DMS 273 (cell line): ENCODE results near the gene SLC35G6.
A peak's percentile ranks its signal among the peaks of the same experiment; 100 is the strongest.

Source experiments
- DNase-seq: peaks from one replicate; lab custom pipeline; 2025; ENCODE audit not compliant: unreplicated experiment; lab: John Stamatoyannopoulos, UW

SLC35G6 gene

DNA sequence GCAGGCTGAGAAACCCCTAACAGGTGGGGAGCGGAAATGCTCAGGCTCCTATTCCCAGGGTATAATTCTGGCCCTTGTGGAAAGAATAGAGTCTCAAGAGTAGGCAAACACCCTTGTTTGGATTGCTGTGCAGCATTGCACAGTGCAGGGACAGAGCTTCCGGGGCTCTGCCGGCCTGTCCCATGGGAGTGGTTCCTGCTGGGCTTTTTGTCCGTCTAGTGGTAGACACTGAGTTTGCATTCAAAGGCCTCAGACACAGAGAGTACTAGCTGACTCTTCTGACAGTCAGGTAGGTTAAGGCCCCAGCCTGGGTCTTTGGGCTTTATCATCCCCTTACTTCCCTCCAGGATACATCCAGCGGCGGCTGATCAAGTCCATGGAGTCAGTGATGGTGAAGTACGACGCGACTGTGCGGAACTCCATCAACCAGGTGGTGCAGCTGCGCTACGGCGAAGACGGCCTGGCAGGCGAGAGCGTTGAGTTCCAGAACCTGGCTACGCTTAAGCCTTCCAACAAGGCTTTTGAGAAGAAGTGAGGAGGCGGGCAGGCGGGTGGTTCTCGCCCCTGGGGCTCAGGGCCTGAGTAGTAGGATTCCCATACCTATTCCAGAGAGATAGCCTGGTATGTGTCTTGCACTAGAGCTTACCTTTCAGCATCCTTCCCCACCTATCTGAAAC is 21.1 kb downstream of the SLC35G6 start:
- DNase-seq = no peak

DNA sequence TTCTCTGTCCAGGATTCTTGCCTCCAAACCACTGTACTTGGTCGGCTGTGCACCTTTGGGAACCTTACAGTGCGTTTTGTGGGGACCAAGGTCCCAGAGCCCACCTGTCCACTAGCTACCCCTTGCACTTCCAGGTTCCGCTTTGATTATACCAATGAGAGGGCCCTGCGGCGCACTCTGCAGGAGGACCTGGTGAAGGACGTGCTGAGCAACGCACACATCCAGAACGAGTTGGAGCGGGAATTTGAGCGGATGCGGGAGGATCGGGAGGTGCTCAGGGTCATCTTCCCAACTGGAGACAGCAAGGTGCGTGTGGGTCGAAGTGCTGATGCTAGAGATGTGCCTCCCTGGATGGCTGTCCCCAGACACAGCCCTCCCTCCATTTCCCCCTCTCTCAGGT is 21.7 kb downstream of the SLC35G6 start:
- peak; percentile 28 for DNase-seq

DNA sequence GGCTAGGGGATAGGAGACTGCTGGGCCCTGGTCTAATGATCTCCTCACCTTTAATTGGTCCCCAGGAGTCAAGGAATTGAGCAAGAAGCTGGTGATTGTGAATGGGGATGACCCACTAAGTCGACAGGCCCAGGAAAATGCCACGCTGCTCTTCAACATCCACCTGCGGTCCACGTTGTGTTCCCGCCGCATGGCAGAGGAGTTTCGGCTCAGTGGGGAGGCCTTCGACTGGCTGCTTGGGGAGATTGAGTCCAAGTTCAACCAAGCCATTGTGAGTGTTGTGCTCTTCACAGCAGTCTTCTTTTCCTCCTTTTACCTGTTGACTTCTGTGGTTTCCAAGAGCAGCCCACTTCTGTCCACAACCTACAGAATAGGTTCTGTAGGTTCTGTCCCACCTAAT is 22.3 kb downstream of the SLC35G6 start:
- no peak for DNase-seq

DNA sequence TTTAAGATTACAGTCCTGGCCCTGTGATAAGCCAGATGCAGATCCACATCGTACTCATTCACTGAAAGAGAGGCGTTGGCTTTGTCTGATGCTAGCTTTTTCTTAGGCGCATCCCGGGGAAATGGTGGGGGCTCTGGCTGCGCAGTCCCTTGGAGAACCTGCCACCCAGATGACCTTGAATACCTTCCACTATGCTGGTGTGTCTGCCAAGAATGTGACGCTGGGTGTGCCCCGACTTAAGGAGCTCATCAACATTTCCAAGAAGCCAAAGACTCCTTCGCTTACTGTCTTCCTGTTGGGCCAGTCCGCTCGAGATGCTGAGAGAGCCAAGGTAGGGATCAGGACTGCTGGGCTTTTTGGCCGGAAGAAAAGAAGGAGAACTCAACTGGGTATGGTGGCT is 26.9 kb downstream of the SLC35G6 start:
- DNase-seq = no peak

DNA sequence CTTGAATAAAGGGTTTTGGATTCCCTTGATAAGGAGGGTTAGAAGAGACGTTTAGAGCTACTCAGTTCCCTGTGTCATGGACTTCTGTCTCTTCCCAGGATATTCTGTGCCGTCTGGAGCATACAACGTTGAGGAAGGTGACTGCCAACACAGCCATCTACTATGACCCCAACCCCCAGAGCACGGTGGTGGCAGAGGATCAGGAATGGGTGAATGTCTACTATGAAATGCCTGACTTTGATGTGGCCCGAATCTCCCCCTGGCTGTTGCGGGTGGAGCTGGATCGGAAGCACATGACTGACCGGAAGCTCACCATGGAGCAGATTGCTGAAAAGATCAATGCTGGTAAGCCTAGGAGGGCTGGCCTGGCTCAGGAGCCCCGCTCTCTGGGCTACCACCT is 27.6 kb downstream of the SLC35G6 start:
- no peak for DNase-seq

DNA sequence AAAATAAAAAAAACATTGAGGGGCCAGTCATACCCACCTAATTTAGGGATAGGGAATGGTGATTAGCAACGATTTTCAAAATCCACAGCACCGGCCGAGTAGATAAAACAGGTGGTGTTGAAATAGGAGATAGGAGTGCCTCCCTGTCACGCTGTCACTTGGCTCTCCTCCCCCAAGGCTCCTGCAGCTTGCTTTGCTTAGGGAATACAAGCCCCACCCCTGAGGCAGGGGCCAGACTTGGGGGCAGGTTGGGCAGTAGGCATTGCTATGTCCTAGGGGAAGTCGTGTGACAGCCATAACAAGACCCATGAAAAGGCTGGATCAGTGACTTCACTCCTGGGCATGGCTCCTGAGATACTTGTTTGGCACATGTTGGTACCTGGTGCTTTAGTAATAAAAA is 28.7 kb downstream of the SLC35G6 start:
- no peak for DNase-seq

DNA sequence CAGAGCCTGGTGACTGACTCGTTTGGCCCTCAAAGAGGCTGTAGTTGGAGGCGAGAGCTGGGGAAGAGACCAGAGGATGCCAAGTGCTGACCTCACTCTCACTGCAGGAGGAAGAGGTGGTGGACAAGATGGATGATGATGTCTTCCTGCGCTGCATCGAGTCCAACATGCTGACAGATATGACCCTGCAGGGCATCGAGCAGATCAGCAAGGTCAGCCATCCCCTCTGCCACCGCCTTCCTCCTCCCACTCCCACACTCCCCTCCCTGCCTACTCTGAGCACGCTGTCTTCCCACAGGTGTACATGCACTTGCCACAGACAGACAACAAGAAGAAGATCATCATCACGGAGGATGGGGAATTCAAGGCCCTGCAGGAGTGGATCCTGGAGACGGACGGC is 29.9 kb downstream of the SLC35G6 start:
- no peak for DNase-seq

DNA sequence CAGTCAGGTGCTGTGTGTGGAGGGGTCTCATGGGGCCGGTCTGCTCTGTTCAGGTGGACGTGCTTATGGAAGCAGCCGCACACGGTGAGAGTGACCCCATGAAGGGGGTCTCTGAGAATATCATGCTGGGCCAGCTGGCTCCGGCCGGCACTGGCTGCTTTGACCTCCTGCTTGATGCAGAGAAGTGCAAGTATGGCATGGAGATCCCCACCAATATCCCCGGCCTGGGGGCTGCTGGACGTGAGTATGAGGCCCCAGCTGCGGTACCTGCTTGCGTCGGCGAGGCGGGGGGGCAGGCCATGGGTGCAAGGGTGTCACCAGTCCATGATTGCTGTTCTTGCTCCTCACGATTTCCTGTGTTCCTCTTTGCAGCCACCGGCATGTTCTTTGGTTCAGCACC is 30.9 kb downstream of the SLC35G6 start:
- DNase-seq = no peak

DNA sequence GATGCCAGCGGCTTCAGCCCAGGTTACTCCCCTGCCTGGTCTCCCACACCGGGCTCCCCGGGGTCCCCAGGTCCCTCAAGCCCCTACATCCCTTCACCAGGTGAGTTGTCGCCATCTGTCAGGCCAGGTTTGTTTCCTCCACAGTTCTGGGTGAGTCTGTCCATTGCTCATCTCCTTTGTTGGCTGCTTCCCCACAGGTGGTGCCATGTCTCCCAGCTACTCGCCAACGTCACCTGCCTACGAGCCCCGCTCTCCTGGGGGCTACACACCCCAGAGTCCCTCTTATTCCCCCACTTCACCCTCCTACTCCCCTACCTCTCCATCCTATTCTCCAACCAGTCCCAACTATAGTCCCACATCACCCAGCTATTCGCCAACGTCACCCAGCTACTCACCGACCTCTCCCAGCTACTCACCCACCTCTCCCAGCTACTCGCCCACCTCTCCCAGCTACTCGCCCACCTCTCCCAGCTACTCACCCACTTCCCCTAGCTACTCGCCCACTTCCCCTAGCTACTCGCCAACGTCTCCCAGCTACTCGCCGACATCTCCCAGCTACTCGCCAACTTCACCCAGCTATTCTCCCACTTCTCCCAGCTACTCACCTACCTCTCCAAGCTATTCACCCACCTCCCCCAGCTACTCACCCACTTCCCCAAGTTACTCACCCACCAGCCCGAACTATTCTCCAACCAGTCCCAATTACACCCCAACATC is 31.7 kb downstream of the SLC35G6 start:
- DNase-seq = no peak

DNA sequence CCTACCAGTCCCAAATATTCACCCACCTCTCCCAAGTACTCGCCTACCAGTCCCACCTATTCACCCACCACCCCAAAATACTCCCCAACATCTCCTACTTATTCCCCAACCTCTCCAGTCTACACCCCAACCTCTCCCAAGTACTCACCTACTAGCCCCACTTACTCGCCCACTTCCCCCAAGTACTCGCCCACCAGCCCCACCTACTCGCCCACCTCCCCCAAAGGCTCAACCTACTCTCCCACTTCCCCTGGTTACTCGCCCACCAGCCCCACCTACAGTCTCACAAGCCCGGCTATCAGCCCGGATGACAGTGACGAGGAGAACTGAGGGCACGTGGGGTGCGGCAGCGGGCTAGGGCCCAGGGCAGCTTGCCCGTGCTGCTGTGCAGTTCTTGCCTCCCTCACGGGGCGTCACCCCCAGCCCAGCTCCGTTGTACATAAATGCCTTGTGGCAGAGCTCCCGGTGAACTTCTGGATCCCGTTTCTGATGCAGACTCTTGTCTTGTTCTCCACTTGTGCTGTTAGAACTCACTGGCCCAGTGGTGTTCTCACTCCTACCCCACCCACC is 32.7 kb downstream of the SLC35G6 start:
- DNase-seq = no peak

DNA sequence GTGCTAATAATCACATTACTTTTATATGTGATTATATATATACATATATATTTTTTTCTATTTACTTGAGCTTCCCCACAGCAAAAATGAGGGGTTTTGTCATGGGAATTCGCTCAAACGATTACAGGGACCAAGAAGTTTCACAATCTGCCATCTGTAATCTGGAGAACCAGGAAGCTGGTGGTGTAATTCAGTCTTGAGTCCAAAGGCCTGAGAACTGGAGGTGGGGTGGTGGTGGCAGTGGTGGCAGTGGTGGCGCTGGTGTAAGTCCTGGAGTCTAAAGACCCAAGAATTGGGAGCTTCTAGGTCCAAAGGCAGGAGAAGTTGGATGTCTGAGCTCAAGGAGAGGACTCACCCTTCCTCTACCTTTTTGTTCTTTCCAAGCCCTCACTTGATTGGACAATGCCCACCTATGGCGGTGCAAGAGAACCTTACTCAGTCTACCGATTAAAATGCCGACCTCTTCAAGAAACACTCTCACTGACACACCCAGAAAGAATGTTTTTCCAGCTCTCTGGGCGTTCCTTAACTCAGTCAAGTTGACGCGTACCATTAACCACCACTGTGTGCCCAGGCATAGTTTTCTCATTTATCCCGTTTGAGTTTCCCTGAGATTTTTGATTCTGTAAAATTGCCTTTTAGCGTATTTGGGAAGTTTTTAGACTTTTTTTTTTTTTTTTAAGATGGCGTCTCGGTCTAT is 34.8 kb downstream of the SLC35G6 start:
- no peak for DNase-seq

DNA sequence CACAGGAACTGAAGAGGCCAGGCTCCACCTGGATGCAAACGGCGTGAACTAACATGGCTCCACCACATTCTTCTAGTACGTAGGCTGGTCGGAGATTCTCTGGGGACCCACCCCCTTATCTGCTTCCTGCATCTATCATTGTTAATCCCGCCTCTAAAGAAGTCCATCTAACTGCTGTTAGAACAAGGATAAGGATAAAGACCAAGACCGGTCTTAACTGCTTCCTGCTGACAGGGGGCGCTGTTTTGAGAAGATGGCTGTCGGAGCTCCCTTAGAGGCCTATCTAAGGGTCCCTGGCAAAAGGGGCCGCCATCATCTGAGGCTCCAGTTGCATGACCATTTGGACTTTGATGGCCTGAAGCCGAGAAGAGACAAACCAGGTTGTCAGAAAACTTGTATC is 41.8 kb downstream of the SLC35G6 start:
- peak; percentile 42 for DNase-seq

DNA sequence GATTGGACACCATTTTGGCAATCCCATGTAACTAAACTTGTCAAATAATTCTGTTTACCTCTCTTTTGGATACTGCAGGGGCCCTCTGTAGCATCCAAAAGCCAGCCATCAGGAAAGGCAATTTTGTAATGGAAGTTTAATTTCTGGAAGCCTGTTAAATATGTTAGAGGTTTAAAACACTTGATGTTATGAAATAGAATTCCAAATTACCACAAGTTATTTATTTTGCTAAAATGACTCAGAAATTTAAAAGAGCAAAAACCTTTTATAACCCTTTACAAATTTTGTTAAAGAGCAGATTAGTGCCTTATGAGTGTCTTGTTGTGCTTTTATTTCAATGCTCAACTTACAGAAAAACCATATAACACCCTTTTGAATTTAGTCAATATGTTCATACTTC is 47.6 kb downstream of the SLC35G6 start:
- DNase-seq = no peak

DNA sequence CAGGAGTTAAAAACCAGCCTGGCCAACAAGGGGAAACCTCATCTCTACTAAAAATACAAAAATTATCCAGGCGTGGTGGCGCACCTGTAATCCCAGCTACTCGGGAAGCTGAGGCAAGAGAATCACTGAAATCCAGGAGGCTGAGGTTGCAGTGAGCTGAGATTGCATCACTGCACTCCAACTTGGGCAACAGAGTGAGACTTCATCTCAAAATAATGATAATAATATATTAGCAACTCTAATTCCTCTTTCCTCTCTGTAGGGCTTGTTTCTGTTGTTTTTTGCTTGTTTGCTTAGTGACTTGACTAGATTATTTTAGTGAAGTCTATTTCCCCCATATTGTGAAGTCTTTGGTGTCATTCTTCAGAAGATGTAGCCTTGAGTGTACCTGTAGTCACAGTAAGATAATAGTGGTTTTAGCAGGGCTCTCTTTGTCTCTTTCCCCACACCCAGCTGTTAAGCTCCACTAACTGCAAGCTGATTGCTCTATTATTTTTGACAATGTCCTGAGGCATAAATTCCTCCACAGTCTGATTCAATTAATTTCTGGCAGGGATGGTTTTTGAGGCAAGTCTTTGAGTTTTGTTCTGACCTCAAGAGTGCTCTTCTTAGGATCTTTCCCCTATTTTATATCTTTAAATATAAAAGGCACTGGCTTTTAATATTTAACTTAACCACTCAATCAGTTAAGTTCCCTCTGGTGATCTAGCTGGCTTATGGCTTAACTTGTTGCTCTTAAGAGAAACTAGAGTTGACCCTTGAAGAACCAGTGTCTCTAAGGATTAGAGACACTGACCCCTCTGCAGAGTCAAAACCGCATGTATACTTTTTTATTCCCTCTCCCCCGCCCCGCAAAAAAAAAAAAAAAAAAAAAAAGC is 49.0 kb downstream of the SLC35G6 start:
- no peak for DNase-seq
